HG03460 (cell line): ENCODE measurements around the gene PPP4R4.

Experiments used
- ATAC-seq: cut with Tn5 transposase; IDR thresholded peaks from one replicate; pipeline ENCODE4 v1.9.1; 2021; ENCODE audit not compliant: unreplicated experiment

The PPP4R4 gene

GRCh38 chr14:94303111-94303510 is 129.0 kb downstream of the PPP4R4 start:
- no peak for ATAC-seq

DNA sequence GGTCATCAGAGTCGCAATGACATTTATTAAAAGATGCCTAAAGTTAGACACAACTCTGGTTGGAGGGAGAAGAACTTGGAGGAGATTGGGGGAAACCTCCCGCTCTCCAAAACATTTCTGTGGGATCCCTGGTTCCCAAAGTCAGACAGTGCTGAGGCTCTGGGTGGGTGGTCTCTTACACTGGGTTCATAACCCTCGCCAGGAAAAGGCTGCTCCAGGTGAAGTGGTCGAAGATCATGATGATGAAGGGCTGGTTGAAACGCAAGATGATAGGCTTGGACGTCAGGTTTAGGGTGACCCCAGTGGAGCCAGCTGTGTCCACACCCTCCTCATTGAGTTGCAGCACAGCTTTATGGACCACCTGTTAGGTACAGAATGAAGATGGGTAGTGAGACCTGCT is 130.1 kb downstream of the PPP4R4 start:
- no peak for ATAC-seq

GRCh38 chr14:94305620-94306019 is 131.5 kb downstream of the PPP4R4 start:
- no peak for ATAC-seq

GRCh38 chr14:94306047-94306978 is 132.2 kb downstream of the PPP4R4 start:
- ATAC-seq, result no peak

DNA sequence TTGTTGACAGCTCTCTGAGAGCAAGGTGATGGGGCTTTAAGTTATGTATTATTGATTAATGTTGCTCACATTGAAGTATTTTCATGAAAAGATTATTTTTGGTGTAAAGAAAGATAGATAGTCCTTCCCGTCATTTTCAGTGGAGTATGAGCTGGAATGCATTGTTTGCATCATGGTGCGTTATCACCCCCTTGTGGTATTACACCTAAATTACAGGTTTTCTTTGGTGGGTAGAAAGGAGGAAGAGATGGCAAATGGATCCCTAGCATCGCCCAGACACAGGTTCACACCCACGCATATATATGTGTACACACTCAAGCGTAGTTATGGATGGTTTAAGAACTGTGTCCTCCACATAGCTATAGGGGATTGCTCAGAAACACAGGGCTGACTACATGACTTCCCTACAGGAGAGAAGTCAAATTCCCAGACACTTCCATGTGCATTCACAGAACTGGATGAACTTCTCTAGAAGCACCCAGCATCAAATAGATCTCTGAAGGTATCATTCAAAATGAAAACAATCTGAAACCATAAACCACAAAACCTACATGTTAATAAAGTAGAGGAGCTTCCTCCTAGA is 133.4 kb downstream of the PPP4R4 start:
- no peak for ATAC-seq

DNA sequence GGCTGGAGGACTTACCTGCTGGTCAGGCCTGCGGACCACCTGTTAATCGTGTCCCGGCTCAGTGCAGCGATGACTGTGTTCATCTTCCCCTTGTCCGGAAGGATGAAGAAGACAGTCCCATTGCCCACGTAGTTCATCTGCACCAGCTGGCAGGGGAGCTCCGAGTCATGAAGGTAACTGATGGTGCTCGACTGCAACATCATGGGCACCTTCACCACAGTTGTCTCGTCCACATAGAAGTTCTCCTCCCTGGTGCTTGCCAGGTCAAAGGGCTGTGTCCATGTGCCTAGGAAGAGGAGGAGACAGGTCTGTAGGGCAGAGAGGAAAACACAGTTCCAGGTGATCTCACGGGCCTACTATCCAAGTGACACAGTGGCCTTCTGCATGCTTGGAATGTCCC is 135.6 kb downstream of the PPP4R4 start:
- ATAC-seq, result no peak

DNA sequence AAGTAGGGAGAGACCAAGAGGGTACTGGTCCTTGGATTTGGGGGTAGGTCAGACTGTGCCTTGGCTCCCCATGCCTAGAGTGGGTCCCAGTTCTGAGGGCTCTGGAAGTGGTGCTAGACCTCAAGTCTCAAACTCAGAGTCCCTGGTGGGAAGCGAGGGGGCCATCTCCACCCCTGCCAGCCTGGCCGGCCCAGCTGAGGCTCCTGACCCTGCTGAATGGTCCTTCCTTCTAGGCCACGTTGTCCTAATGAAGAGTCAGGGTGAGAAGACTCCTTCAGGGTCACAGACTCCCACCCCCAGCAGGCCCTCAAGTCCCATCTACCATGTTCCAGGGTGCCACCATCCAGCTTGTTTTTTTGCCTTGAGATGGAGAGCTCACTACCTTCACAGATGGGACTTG is 136.1 kb downstream of the PPP4R4 start:
- no peak for ATAC-seq

DNA sequence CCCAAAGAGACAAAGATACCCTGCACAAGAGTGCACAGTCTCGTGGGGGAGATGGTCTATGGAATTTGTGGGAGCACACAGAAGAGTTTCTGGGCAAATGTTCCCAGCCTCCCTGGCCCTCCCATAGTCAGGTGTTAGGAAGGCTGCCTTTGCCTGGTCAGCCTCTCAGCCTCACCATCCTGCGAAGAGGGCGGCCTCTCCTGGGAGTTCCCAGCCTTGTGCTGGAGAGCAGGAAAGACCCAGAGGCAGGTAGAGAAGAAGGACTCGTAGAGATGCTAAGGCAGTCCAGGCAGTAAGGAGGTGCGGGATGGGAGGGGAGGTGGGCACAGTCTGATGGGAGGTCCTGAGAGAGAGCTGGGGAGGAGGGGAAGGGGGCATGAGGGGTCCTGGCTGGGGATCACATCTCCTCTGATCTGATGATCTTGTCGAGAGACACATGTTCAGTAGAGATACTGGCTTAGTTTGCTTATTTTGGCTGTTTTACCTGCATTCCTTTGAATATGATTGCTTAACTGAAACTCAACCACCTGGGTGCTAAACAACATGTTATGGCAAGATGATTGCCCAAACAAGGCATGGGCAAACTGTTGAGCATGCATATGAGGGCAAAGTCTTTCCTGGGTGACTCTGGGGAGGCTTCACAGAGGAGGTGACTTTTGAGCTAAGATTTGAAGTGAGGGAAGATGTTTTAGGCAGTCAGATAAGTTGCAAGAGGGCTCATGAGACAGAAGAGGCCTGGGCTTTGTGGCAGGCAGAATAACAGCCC is 138.5 kb downstream of the PPP4R4 start:
- ATAC-seq, result no peak

DNA sequence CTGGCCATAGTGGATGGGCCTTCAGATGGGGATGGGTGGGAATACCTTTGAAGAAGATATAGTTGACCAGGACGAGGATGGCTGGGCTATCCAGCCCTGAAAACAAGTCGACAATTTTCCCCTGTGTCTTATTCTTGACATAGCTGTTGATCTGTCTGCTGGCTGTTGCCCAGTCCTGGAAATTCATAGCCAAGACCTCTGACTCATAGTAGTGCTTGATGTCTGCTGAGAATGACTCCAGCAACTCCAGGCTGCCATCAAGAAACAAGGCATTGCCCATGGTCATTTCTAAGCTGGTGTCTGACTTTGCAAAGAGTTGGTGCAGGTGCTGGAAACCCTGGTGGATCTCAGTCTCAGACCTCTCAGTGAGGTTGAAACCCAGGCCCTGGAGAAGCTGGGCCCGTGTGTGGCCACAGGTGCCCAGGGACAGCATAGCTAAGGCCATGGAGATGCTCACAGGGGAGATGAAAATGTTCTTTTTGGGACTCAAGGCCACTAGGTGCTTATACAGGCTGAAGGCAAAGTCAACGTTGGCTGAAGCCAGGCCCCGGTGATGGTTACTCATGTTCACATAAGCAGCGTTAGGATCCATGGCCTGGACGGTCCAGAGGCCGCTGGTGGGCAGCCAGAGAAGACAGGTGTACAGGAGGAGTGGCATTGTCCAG is 140.0 kb downstream of the PPP4R4 start:
- no peak for ATAC-seq

DNA sequence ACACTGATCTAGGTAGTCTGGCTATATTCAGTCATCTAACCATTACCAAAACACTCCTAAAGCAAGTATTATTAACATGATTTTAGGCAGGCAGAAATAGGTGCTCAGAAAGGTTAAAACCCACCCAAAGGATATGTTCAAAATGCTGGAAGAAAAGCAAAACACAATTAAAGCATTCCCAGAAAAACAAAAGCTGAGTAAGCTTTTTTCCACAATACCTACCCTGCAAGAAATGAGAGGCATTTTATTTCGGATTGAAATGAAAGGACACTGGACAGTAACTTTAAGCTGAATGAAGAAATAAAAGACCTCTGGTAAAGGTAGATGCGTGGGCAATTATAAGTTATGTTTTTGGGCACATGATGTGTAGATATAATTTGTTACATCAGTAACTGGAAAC is 140.8 kb downstream of the PPP4R4 start:
- no peak for ATAC-seq

DNA sequence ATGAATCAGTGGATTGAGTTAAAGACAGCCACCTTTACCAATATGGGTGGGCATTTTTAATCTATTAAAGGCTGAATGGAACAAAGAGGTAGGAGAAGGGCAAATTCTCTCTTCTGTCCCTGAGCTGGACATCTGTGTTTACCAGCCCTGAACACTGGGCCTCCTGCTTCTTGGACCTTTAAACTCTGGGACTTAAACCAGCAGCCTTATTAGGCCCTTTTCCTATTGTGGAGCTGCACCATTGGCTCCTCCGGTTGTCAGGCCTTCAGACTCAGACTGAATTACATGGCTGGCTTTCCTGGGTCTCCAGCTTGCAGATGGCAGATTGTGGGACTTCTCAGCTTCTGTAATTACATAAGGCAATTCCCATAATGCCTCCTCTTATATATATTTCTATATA is 142.6 kb downstream of the PPP4R4 start:
- no peak for ATAC-seq

GRCh38 chr14:94317259-94317658 is 143.1 kb downstream of the PPP4R4 start:
- ATAC-seq, result no peak

DNA sequence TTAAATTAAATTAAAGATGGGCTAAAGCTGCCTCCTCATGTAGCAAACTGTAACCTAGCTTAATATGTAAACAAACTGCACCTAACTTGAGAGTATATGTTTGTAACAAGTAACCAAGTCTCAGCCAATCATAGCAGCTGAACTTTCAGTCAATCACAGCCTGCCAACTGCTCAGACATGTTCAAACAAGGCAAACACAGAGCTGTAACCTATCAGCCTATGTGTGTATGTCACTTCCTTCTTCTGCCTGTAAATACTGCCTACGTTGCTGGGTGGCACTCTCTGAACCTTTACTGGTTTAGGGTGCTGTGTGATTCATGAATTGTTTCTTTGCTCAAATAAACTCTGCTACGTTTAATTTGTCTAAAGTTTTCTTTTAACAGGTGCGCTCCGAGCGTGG is 146.1 kb downstream of the PPP4R4 start:
- no peak for ATAC-seq

GRCh38 chr14:94321421-94322271 is 147.5 kb downstream of the PPP4R4 start:
- ATAC-seq, result no peak

GRCh38 chr14:94322648-94323570 is 148.8 kb downstream of the PPP4R4 start, which contains the start of gene SERPINA6:
Gene SERPINA6, minus strand, starts transcription at chr14:94323336. Its CDS starts 8,688 bp downstream, at chr14:94314648.
- no peak for ATAC-seq

DNA sequence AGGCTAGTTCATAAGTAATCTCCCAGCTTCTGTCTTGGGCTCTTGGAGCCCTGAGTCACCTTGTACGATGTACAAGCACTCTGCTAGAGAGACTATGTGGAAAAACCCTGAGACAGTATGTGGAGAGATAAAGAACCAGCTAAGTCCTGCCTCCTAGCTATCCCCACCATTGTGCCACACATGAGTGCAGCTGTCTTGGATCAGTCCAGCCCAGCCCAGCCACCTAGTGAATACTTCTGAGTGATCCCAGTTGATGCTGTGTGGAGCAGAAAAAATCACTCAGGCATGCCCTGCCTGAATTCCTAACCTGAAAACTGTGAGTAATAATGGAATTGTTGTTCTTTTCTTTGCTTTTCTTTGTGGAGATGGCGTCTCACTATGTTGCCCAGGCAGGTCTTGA is 154.1 kb downstream of the PPP4R4 start:
- no peak for ATAC-seq
